Upper lobe of right lung (tissue), 1 donor: ENCODE results near the gene ABHD12. TPM values are rescaled to one million over a fixed set of nuclear protein-coding genes. Genes with fewer than 3 reads are reported as not detected.

ENCODE experiments used
- ATAC-seq: fragments of 200-7000 bp; cut with Tn5 transposase; one replicate; pipeline ENCODE4 v1.9.1; 2020; ENCODE audit warnings: mild to moderate bottlenecking, moderate library complexity
- DNase-seq: peaks from one replicate; pipeline ENCODE4 v3.0.0-alpha.2; 2020
- H3K27ac ChIP-seq: fragments of 200-600 bp; one replicate; pipeline ENCODE4 v1.8.0; 2022
- H3K27me3 ChIP-seq: fragments of 200-600 bp; one replicate; pipeline ENCODE4 v1.8.0; 2022; ENCODE audit warnings: mild to moderate bottlenecking
- H3K36me3 ChIP-seq: fragments of 200-600 bp; one replicate; pipeline ENCODE4 v1.8.0; 2022
- H3K4me1 ChIP-seq: fragments of 200-600 bp; one replicate; pipeline ENCODE4 v1.8.0; 2022
- H3K4me3 ChIP-seq: fragments of 200-600 bp; one replicate; pipeline ENCODE4 v1.8.0; 2022; ENCODE audit warnings: mild to moderate bottlenecking
- H3K9me3 ChIP-seq: fragments of 200-600 bp; one replicate; pipeline ENCODE4 v1.8.0; 2022
- CTCF ChIP-seq: fragments of 200-600 bp; IDR thresholded peaks from one replicate; pipeline ENCODE4 v1.8.0; 2022; ENCODE audit warnings: antibody characterized with exemption
- intact Hi-C: fragments of 100-400 bp; cut with DNase I; formaldehyde crosslinking; loops from one replicate; pipeline ENCODE4 v1.11.0; 2022
- total RNA-seq: library from RNA; stranded (reverse); fragmentation: NEBNext Ultra II Directional; extraction: Animal tissue kit (Norgen Biotek cat#: 25700); gene quantifications from one replicate; pipeline ENCODE4 v1.2.1, GENCODE V29; 2021
- donor health status: DM: no; HTN: yes; CAD: no; lungs with severe emphysema.

Gene ABHD12
- total RNA-seq, 1 donor from 2014 or later = 45.2 TPM

GRCh38 chr20:25293910-25294458 lies 96.7 kb downstream of the ABHD12 start:
- intact Hi-C loops = no loop called here

GRCh38 chr20:25293507-25293906 lies 97.1 kb downstream of the ABHD12 start:
- Histone ChIP-seq H3K27me3 (no peaks in the 10 kb centered on the region), H3K9me3 (no peaks in the 10 kb centered on the region), H3K27ac (no peak overlapping the region), H3K36me3 (peaks cover 67% of the 10 kb centered on the region), H3K4me1 (peaks cover 8% of the 10 kb centered on the region), H3K4me3 (no peak overlapping the region)
- intact Hi-C loops = no loop called here
- TF ChIP-seq CTCF = no peak
- no peak for ATAC-seq
- DNase-seq = no peak

More at GRCh38 chr20:25293910-25294458, 96.7 kb downstream of the ABHD12 start:
- ATAC-seq = no peak
- H3K9me3 ChIP-seq = no peaks in the 10 kb centered on the region
- H3K27me3 ChIP-seq = no peaks in the 10 kb centered on the region
- peaks cover 8% of the 10 kb centered on the region for H3K4me1 ChIP-seq
- no peak for DNase-seq
- no peak overlapping the region for H3K4me3 ChIP-seq
- no peak overlapping the region for H3K27ac ChIP-seq
- no peak for TF ChIP-seq CTCF
- H3K36me3 ChIP-seq = peaks cover 64% of the 10 kb centered on the region

GRCh38 chr20:25292176-25292891 lies 98.3 kb downstream of the ABHD12 start:
- Histone ChIP-seq H3K36me3 (peaks cover 64% of the 10 kb centered on the region), H3K4me1 (peaks cover 8% of the 10 kb centered on the region), H3K9me3 (no peaks in the 10 kb centered on the region), H3K27ac (no peak overlapping the region), H3K27me3 (no peaks in the 10 kb centered on the region), H3K4me3 (no peak overlapping the region)
- no peak for ATAC-seq
- no peak for TF ChIP-seq CTCF
- intact Hi-C loops = no loop called here
- no peak for DNase-seq

- no peak for ATAC-seq
- H3K4me3 ChIP-seq = no peak overlapping the region
- no peaks in the 10 kb centered on the region for H3K9me3 ChIP-seq
- H3K27ac ChIP-seq = no peak overlapping the region
- TF ChIP-seq CTCF = no peak
- intact Hi-C loops = no loop called here
- peaks cover 8% of the 10 kb centered on the region for H3K4me1 ChIP-seq
- peaks cover 64% of the 10 kb centered on the region for H3K36me3 ChIP-seq
- H3K27me3 ChIP-seq = no peaks in the 10 kb centered on the region
- no peak for DNase-seq
Observed at GRCh38 chr20:25291432-25292133, 99.1 kb downstream of the ABHD12 start.

- H3K36me3 ChIP-seq = peaks cover 64% of the 10 kb centered on the region
- intact Hi-C loops = no loop called here
Observed at GRCh38 chr20:25290646-25291431, 99.8 kb downstream of the ABHD12 start.

More at GRCh38 chr20:25290646-25291431, 99.8 kb downstream of the ABHD12 start:
- DNase-seq = no peak
- Histone ChIP-seq H3K4me1 (peaks cover 8% of the 10 kb centered on the region), H3K4me3 (no peak overlapping the region), H3K27ac (no peak overlapping the region), H3K9me3 (no peaks in the 10 kb centered on the region), H3K27me3 (no peaks in the 10 kb centered on the region)
- no peak for ATAC-seq
- no peak for TF ChIP-seq CTCF
